H1 (cell line): ENCODE measurements around the gene TTC34. TPM values are rescaled to one million over a fixed set of nuclear protein-coding genes. Genes with fewer than 3 reads are reported as not detected.

Source experiments
- CHD1 ChIP-seq: IDR thresholded peaks from 2 replicates; pipeline ENCODE4 v1.6.1; 2012; ENCODE audit warnings: low read depth, low read length, improper control_type of control experiment
- EGR1 ChIP-seq: IDR thresholded peaks from 2 replicates; pipeline ENCODE4 v1.6.1; 2011; ENCODE audit warnings: low read depth, low read length, borderline replicate concordance
- JUN ChIP-seq: IDR thresholded peaks from 2 replicates; pipeline ENCODE4 v1.6.1; 2011; ENCODE audit warnings: low read depth, mild to moderate bottlenecking, improper control_type of control experiment, low read length
- KDM5A ChIP-seq: fragments of 200-600 bp; IDR thresholded peaks from 2 replicates; pipeline ENCODE4 v1.7.1; 2012; ENCODE audit warnings: mild to moderate bottlenecking, low read length, inconsistent platforms, mixed read lengths
- POLR2A ChIP-seq, 2 experiments: IDR thresholded peaks; 1 replicate in 1 of 2; 2 replicates in 1 of 2; pipeline ENCODE4 v1.6.1; 2011; ENCODE audit warnings: low read depth in 2 of 2, low read length in 2 of 2, mild to moderate bottlenecking in 2 of 2; ENCODE audit errors: control extremely low read depth in 1 of 2
- POLR2AphosphoS5 ChIP-seq: IDR thresholded peaks from 2 replicates; pipeline ENCODE4 v1.6.1; 2011; ENCODE audit warnings: low read depth, low read length
- RBBP5 ChIP-seq: IDR thresholded peaks from 2 replicates; pipeline ENCODE4 v1.7.1; 2012; ENCODE audit warnings: low read depth, mild to moderate bottlenecking, inconsistent platforms, low read length, moderate library complexity, borderline replicate concordance
- SAP30 ChIP-seq: fragments of 300-600 bp; sonication (generic); IDR thresholded peaks from 2 replicates; pipeline ENCODE4 v1.7.1; 2012; ENCODE audit warnings: low read length, moderate library complexity, mild to moderate bottlenecking, inconsistent platforms; ENCODE audit not compliant: insufficient read depth, insufficient replicate concordance
- SP2 ChIP-seq: IDR thresholded peaks from 2 replicates; pipeline ENCODE4 v1.6.1; 2012; ENCODE audit warnings: mild to moderate bottlenecking, low read length, inconsistent platforms
- TAF7 ChIP-seq: optimal IDR thresholded peaks from 2 replicates; pipeline ENCODE3; 2011; ENCODE audit warnings: low read depth, mild to moderate bottlenecking, inconsistent platforms, low read length, moderate library complexity, borderline replicate concordance
- TCF12 ChIP-seq: IDR thresholded peaks from 2 replicates; pipeline ENCODE4 v1.6.1; 2011; ENCODE audit warnings: low read depth, mild to moderate bottlenecking, low read length
- polyA plus RNA-seq, 7 experiments: library from polyadenylated mRNA; depleted of rRNA in 3 of 7; stranded (reverse) in 5 of 7; unstranded in 2 of 7; fragments of >200 nt in 5 of 7; fragments of 200-250 nt in 2 of 7; gene quantifications; 1 replicate in 5 of 7; 2 replicates in 1 of 7; 4 replicates in 1 of 7; pipeline versions ENCODE4 v1.2.1 to v1.2.3, GENCODE V29; 2011 to 2013; ENCODE audit warnings: missing spikeins in 2 of 7, mixed read lengths in 2 of 7
- total RNA-seq: library from RNA; stranded (reverse); fragmentation: NEBNext Ultra II Directional; extraction: Animal tissue kit (Norgen Biotek cat#: 25700); gene quantifications from 2 replicates; pipeline ENCODE4 v1.2.1, GENCODE V29; 2021
- TF ChIP-seq, protein P1 (sequence below): fragments of 300-600 bp; sonication (generic); IDR thresholded peaks from 2 replicates; pipeline ENCODE4 v1.7.1; 2012; ENCODE audit warnings: low read length, moderate library complexity, mild to moderate bottlenecking, inconsistent platforms; ENCODE audit not compliant: insufficient replicate concordance

Gene TTC34
- total and polyA plus RNA-seq, 2 of the 8 experiments (the other 6 are each of a cell fraction or from before 2014, with no cell fraction given), result 0.23 to 0.50 TPM

DNA sequence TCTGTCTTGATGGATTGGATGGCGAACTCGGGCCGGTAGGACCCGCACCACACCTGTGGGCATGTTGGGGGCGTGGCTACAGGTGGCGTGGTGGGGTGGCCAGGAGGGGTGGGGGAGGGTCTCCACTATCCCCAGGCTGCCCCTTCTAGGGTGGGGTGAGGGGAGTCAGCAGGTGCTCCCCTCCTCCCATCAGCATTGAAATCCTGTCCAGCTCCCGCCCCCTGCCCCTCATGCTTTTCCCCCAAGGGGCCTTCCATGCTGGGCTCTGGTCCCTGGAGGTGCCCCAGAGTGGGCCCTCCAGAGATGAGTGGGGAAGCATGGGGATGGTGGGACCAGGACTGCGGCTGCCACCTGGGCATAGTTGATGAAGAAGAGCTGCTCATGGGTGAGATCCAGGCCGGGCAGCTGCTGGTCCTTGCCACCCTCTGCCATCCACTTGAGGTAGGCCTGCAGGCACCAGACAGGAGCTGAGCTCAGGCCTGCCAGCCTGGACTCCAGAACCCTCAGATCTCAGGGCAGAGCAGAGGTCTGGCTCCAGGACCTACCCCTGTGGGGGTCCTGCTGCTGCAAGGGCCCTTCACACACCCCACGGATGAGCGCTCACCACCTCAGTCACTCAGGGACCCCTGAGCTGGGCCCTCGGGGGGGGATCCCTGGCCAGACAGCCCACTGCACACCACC lies 209.8 kb downstream of the TTC34 start (continued):
- TF ChIP-seq, protein P1, sequence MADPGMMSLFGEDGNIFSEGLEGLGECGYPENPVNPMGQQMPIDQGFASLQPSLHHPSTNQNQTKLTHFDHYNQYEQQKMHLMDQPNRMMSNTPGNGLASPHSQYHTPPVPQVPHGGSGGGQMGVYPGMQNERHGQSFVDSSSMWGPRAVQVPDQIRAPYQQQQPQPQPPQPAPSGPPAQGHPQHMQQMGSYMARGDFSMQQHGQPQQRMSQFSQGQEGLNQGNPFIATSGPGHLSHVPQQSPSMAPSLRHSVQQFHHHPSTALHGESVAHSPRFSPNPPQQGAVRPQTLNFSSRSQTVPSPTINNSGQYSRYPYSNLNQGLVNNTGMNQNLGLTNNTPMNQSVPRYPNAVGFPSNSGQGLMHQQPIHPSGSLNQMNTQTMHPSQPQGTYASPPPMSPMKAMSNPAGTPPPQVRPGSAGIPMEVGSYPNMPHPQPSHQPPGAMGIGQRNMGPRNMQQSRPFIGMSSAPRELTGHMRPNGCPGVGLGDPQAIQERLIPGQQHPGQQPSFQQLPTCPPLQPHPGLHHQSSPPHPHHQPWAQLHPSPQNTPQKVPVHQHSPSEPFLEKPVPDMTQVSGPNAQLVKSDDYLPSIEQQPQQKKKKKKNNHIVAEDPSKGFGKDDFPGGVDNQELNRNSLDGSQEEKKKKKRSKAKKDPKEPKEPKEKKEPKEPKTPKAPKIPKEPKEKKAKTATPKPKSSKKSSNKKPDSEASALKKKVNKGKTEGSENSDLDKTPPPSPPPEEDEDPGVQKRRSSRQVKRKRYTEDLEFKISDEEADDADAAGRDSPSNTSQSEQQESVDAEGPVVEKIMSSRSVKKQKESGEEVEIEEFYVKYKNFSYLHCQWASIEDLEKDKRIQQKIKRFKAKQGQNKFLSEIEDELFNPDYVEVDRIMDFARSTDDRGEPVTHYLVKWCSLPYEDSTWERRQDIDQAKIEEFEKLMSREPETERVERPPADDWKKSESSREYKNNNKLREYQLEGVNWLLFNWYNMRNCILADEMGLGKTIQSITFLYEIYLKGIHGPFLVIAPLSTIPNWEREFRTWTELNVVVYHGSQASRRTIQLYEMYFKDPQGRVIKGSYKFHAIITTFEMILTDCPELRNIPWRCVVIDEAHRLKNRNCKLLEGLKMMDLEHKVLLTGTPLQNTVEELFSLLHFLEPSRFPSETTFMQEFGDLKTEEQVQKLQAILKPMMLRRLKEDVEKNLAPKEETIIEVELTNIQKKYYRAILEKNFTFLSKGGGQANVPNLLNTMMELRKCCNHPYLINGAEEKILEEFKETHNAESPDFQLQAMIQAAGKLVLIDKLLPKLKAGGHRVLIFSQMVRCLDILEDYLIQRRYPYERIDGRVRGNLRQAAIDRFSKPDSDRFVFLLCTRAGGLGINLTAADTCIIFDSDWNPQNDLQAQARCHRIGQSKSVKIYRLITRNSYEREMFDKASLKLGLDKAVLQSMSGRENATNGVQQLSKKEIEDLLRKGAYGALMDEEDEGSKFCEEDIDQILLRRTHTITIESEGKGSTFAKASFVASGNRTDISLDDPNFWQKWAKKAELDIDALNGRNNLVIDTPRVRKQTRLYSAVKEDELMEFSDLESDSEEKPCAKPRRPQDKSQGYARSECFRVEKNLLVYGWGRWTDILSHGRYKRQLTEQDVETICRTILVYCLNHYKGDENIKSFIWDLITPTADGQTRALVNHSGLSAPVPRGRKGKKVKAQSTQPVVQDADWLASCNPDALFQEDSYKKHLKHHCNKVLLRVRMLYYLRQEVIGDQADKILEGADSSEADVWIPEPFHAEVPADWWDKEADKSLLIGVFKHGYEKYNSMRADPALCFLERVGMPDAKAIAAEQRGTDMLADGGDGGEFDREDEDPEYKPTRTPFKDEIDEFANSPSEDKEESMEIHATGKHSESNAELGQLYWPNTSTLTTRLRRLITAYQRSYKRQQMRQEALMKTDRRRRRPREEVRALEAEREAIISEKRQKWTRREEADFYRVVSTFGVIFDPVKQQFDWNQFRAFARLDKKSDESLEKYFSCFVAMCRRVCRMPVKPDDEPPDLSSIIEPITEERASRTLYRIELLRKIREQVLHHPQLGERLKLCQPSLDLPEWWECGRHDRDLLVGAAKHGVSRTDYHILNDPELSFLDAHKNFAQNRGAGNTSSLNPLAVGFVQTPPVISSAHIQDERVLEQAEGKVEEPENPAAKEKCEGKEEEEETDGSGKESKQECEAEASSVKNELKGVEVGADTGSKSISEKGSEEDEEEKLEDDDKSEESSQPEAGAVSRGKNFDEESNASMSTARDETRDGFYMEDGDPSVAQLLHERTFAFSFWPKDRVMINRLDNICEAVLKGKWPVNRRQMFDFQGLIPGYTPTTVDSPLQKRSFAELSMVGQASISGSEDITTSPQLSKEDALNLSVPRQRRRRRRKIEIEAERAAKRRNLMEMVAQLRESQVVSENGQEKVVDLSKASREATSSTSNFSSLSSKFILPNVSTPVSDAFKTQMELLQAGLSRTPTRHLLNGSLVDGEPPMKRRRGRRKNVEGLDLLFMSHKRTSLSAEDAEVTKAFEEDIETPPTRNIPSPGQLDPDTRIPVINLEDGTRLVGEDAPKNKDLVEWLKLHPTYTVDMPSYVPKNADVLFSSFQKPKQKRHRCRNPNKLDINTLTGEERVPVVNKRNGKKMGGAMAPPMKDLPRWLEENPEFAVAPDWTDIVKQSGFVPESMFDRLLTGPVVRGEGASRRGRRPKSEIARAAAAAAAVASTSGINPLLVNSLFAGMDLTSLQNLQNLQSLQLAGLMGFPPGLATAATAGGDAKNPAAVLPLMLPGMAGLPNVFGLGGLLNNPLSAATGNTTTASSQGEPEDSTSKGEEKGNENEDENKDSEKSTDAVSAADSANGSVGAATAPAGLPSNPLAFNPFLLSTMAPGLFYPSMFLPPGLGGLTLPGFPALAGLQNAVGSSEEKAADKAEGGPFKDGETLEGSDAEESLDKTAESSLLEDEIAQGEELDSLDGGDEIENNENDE, result no peak
- TF ChIP-seq TCF12, result no peak
- TF ChIP-seq CHD1, result no peak
- TF ChIP-seq RBBP5, result no peak
- no peak for TF ChIP-seq POLR2AphosphoS5
- TF ChIP-seq KDM5A, result no peak
- TF ChIP-seq TAF7, result no peak
- no peak for TF ChIP-seq POLR2A (IDR thresholded peaks at IDR 0.05; ENCODE audit: control extremely low read depth in 1 of 2, low read depth in 2 of 2, low read length in 2 of 2)
- no peak for TF ChIP-seq SP2
- TF ChIP-seq SAP30, result no peak
- no peak for TF ChIP-seq JUN
- TF ChIP-seq EGR1, result no peak
